Panc1 (cell line): ENCODE measurements around the gene ADPRHL1.

Experiments
- POLR2AphosphoS5 ChIP-seq: IDR thresholded peaks from 2 replicates; pipeline ENCODE4 v1.6.1; 2012; ENCODE audit warnings: mild to moderate bottlenecking, low read depth, low read length, moderate library complexity
- TCF7L2 ChIP-seq: IDR thresholded peaks from 2 replicates; pipeline ENCODE4 v1.6.1; 2011; ENCODE audit warnings: mild to moderate bottlenecking, low read depth, low read length, inconsistent platforms
- TF ChIP-seq, protein P1 (sequence below): fragments of 450-650 bp; IDR thresholded peaks from 2 replicates; pipeline ENCODE4 v1.5.1; 2017; ENCODE audit warnings: mild to moderate bottlenecking

DNA sequence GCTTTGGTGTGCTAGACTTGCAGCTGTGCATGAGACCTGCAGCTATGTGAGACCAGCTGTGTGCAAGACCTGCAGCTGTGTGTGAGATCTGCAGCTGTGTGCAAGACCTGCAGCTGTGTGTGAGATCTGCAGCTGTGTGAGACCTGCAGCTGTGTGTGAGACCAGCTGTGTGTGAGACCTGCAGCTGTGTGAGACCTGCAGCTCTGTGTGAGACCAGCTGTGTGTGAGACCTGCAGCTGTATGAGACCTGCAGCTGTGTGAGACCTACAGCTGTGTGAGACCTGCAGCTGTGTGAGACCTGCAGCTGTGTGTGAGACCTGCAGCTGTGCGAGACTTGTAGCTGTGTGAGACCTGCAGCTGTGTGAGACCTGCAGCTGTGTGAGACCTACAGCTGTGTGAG is 43.9 kb upstream of the ADPRHL1 start:
- TF ChIP-seq POLR2AphosphoS5 (no peak), TCF7L2 (no peak)
- TF ChIP-seq, protein P1, sequence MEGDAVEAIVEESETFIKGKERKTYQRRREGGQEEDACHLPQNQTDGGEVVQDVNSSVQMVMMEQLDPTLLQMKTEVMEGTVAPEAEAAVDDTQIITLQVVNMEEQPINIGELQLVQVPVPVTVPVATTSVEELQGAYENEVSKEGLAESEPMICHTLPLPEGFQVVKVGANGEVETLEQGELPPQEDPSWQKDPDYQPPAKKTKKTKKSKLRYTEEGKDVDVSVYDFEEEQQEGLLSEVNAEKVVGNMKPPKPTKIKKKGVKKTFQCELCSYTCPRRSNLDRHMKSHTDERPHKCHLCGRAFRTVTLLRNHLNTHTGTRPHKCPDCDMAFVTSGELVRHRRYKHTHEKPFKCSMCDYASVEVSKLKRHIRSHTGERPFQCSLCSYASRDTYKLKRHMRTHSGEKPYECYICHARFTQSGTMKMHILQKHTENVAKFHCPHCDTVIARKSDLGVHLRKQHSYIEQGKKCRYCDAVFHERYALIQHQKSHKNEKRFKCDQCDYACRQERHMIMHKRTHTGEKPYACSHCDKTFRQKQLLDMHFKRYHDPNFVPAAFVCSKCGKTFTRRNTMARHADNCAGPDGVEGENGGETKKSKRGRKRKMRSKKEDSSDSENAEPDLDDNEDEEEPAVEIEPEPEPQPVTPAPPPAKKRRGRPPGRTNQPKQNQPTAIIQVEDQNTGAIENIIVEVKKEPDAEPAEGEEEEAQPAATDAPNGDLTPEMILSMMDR: no peak
